ENCODE results near the gene NFKBIE.
"Not testable (repeated sequence)": the region's sequence is repeated elsewhere in the genome, so short reads cannot be mapped to it uniquely, and the experiment has no call there.

The NFKBIE gene

DNA sequence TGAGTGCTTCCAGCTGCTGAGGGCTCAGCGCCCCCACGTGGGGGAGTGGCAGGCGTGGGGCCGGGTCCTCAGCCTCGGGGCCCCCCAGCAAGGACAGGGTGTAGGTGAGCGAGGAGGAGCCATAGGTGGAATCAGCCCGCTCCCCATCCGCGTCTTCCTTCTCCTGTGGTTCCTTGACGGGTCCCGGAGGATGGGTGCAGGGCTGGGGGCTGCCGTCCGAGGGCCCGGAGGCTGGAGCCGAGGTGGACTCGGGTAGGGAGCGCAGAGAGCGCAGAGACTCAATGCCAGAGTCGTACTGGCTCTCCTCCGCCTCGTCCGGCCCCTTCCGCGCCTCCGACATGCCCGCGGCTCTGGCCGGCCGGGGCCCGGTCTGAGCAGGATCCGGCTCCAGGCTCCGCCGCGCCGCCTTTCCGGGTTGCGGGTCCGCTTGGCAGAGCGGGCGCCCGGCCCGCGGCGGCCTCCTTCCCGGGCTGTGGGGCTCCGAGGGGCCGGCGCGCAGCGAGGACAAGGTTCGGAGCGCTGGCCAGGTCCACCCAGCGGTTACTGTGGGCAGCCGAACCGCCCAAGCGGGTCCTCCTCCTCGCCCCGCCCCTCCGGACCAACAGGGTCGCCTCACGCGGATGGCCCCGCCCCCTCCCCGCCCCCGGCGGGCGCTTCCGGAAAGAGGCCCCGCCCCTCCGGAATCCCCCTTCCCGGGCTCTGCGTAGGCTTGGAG is at the start of gene NFKBIE:
TSS of gene NFKBIE (minus strand) at position 545 of the 715 bp plus-strand sequence. CDS start at position 340, 205 bp downstream.
- DNase-seq (ENCODE audit: insufficient read length, low spot score) (peak; percentile 93), FAIRE-seq (peak; percentile 46)

DNA sequence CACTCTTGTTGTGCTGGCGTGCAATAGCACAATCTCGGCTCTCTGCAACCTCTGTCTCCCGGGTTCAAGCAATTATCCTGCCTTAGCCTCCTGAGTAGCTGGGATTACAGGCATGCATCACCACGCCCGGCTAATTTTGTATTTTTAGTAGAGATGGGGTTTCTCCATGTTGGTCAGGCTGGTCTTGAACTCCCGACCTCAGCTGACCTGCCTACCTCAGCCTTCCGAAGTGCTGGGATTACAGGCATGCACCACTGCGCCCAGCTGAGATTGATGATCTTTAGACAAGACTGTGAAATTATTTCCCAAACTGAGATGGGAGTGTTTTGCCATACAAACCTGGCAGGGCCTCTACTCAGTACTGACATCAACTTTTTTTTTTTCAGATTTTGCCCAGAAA is 49.3 kb upstream of the NFKBIE start:
- not testable (repeated sequence) for FAIRE-seq; DNase-seq (ENCODE audit: insufficient read length, low spot score)

DNA sequence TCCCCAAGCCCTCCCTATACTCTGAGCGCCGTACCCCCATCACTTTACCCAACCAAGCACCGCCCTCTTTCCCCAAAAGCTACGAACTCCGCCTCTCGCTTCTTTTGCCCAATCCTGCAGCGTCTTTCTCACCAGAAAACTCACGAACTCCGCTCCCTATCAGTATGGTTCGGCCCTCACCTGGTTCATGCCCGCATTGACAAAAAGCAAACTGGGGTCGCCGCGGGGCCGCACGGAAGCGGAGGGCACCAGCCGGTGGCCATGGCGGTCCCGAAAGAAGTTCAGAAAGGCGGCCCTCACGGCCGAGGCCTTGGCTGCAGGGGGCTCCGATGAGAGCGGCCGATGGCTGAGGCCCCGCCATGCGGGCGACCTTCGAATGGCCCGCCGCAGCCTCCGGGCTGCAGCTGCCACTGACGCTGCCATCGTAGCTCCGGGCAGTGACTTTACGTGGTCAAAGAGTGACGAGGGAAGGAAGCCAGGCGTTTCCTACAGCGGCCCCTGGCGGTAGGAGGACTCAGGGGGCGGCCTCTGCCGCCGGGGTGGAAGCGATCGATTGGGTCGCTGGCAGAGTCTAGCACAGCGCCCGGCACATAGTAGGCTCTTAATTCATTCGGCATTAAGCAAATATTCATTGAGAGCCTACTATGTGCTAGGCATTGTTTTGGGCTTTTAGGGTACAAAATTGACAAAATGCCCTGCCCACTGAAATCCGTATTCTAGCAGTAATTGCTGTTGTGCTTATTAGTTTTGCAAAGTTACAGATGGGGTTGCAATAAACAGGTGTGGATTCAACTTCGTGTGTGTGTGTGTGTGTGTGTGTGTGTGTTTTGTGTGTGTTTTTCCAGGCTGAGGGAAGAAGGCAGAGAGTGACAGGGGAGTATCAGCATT is 47.8 kb upstream of the NFKBIE start, which contains the start of gene AARS2:
TSS of gene AARS2 (minus strand) at position 447 of the 888 bp plus-strand sequence. CDS start at position 423, 24 bp downstream.
- DNase-seq (ENCODE audit: insufficient read length, low spot score) (peak; percentile 87), FAIRE-seq (peak; percentile 86)

DNA sequence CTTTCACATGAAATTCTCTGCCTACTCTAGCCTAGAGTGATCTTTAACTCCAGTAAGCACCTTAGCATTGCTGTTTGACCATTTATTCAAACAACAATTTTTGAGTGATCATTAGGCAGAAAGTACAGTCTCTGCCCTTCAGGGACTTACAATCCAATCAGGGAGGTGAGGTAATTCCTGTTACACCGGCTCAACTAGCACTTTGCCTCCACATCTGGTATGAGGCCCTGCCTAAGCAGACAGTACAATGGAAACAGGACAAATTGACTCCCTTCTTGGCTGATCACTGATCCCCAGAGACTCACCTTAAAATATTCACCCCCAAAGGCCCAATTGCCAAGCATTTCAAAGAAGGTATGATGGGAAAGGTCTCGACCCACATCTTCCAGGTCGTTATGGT is 46.4 kb upstream of the NFKBIE start:
- FAIRE-seq (peak; percentile 20), DNase-seq (ENCODE audit: insufficient read length, low spot score) (no peak)

DNA sequence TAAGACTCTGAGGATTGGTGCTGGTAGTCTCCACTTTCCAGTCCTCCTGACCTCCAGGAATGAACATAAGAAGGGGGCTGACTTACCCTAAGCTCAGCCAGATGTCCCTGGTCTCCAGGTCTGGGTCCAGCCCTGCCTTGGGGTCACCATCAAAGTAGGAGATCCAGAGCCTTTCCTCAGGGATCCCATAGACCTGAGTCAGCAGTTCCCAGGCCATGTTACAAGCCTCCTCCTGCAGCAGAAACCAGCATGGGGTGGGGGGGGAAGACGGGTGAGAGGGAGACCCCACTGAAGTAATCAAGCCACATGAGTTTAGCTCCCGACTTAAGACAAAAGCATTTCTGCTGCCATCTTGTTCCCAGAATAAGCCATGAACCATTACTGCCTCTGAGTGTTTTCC is 46.0 kb upstream of the NFKBIE start:
- FAIRE-seq (no peak), DNase-seq (ENCODE audit: insufficient read length, low spot score) (no peak)

DNA sequence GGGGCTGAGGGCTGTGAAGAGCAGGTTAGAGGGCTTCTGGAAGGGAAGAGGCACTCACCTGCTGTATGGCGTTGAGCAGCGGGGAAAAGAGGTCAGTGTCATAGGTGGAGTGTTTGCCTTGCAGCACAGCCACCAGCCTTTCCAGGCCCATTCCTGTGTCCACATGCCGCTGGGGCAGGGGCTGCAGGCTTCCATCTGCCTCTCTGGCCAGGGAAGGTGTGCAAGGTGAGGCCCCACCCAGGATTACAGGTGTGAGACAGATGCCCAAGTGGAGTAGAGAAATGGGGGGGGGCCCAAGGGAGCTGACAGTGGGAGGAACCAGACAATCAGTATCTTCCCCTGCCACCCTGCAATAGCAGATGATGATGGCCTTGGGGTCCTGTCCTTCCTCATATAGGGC is 44.9 kb upstream of the NFKBIE start:
- FAIRE-seq (no peak), DNase-seq (ENCODE audit: insufficient read length, low spot score) (no peak)

DNA sequence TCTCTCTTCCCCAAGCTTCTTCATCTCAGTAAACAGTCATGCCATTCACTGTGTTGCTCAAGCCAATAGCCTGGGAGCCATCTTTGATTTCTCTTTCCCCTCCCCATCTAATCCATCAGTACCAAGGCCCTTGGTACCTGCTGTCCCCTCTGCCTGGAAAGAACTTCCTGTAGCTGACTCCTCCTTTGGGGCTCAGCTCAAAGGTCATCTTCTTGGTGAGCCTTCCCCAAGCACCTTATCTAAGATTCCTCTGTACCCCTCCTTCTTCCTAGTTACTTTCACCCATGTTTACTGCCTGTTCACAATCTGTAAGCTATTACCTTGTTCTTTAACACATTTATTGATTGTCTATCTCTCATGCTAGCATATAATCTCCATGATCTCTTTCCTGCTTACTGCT is 44.3 kb upstream of the NFKBIE start:
- FAIRE-seq: no peak

DNA sequence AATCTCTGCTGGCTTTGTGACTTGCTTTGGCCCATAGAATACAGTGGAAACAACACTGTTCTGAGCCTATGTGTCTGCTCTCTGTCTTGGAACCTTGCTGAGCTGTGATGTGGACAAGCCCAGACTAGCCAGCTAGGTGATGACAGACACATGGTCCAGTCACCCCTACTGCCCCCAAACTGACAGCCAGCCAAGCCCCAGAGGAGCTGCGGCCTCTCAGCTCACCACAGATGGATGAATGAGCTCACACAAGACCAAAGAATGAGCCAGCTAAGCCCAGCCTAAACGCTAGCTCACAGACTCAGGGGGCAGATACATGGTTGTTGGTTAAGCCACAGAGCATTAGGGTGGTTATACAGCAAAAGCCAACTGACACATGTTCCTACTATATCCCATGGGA is 43.7 kb upstream of the NFKBIE start:
- FAIRE-seq: peak; percentile 83
- DNase-seq (ENCODE audit: insufficient read length, low spot score): peak; percentile 27

More for the DNA sequence above, 44.3 kb upstream of the NFKBIE start:
- DNase-seq (ENCODE audit: insufficient read length, low spot score): no peak

GRCh38 chr6:44307217-44307616 is 41.9 kb upstream of the NFKBIE start:
- DNase-seq (ENCODE audit: insufficient read length, low spot score) (no peak), FAIRE-seq (no peak)

DNA sequence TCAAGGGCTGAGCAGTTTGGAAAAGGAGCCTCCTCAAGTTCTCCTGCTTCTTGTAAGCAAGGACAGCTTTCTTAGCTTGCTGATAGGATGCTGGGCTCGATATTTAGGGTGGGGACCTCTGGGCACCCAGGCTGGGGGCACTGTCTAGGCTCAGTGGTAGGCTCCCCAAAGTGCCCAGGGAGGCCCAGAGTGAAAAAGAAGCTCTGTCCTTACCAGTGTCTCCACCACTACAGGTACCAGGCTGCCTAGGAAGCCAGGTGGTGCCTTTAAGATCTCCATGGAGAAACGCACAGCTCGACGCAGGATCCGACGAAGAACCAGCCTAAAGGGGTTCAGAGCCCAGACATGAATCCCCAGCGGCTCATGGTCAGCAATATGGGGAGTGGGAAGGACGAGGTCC is 41.4 kb upstream of the NFKBIE start:
- FAIRE-seq: no peak
- DNase-seq (ENCODE audit: insufficient read length, low spot score): no peak

DNA sequence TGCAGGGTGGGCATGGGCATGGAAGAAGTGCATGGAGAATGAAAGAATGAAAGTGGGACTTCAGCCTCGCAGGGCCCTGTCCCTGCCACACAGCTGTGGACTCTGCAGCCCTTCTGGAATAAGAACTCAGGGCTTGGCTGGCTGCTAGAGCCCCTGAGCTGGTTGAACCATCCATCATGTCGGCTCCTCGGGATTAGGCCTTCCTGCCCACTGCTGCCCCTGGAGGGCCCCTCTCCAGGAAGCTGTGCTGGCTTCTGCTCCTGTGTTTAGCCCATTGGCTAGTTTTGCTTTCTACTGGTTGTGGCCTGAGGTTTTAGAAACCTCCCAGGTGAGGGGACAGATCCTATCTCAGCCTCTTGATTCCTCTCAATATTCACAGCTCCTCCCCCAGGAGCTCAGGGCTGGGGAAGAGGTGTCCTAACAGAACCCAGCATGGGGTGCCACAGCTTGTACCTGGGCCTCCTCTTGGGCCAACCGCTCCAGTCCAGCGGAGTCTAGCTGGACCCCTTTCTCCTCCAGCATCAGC is 39.9 kb upstream of the NFKBIE start:
- FAIRE-seq (no peak), DNase-seq (ENCODE audit: insufficient read length, low spot score) (no peak)

GRCh38 chr6:44304282-44305199 is 39.2 kb upstream of the NFKBIE start:
- FAIRE-seq: no peak
- peak; percentile 48 for DNase-seq (ENCODE audit: insufficient read length, low spot score)

- FAIRE-seq: no peak
- no peak for DNase-seq (ENCODE audit: insufficient read length, low spot score)
Measured at GRCh38 chr6:44303842-44304241, 38.5 kb upstream of the NFKBIE start.

- no peak for FAIRE-seq
- no peak for DNase-seq (ENCODE audit: insufficient read length, low spot score)
Measured at GRCh38 chr6:44302856-44303255, 37.5 kb upstream of the NFKBIE start.

DNA sequence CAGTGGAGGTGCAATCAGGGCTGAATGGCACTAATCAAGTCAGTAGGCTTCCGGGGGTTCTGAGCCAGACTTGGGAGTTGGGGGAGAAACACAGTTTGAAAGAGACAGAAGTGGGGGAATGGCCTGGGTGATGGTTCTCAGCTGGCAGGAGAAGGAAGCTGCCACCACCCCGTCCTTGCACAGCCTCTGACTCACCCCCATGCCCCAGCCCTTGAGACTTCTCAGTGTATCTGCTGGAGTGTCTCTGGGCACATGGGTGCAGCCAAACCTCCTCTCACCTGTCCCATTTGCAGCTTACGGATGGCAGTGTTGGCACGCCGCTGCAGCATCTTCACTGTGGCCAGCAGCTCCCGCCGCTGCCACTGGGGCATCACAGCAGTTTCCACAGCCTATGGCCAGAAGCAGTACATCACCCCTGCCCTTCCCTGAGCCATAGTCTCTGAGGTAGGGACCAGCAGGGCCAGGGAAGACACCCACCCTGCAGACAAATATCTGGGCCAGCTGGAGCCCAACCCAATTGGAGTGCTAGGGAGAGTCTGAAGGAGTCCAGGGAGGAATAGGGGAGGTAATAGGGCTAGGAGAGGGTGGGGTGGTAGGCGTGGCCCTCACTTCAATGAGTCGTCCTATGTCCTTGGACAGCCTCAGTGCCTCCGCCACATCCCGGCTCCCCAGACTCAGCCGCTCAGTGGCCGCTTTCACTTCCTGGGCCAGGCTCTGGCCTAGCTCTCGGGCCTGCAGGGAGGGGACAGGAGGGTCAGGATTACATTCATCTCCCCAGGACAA is 36.6 kb upstream of the NFKBIE start:
- FAIRE-seq: no peak
- no peak for DNase-seq (ENCODE audit: insufficient read length, low spot score)

DNA sequence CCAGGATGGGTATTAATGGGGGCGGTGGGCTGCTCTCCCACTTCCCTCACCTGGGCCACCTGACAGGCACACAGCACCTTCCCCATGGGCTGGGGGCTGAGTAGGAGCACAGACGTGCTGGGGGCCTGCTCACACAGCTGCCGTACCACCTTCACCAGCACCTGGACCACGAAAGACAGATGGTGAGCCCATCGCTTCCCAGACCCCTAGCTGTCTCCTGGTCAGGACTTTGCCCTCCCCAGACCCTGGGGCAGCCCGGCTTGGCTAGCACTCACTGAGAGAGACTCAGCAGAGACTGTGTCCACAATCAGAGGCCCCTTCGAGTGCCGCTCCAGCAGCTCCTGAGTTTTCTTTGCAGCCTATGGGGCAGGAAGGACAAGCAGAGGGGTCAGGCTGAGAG is 35.8 kb upstream of the NFKBIE start:
- no peak for FAIRE-seq
- no peak for DNase-seq (ENCODE audit: insufficient read length, low spot score)

- FAIRE-seq (no peak), DNase-seq (ENCODE audit: insufficient read length, low spot score) (no peak)
Measured at GRCh38 chr6:44300292-44300823, 35.0 kb upstream of the NFKBIE start.

DNA sequence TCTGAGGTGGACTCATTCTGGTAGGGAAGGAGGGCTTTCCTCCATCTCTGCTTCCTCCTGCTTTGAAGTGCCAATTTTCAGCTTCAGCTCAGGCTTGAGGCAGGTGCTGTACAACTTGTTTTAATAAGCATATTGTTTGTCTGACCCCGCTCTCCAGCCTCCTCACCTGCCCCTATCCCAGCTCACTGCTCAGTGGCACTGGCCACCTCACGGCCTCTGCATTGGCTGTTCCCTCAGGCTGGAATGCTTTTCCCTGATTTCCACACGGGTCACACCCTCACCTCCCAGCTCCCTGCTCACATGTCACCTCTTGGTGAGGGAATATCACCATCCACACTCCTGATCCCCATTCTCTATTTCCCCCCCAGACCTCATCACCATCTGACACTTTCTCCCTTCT is 33.5 kb upstream of the NFKBIE start:
- no peak for FAIRE-seq
- DNase-seq (ENCODE audit: insufficient read length, low spot score): no peak

DNA sequence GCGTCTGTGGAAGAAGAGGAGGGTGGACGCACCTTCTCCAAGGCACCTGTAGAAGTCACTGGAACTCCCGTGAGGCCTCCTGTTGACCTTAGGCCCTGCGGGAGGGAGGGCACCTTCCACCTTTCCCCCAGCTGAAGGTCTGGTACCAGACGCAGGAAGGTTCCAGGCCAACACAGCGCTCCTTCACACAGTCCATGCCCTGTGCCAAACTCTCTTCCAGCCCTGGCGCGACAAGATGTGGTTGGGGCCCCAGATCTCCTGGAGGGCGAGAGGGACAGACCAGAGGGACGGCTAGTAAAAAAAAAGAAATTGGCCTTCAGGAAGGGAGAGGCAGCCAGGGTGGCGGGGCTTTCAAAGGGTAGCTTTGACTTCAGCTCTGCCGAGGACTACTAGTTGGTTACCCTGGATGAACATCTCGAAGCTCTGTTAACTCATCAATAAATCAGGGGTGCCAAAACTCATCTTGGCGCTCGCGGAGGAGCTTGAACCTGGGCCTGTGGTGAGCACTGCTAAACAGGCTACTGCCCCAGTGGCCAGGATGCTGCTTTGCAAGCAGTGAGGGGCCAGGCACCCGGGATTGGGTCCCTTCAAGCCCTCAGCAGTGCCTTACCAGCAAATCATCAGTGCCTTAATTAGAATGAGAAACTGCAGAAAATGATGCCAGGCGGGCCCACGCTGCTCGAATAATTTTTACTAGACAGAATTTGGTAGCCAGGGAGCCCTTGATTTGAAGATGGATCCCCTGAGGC is 32.9 kb upstream of the NFKBIE start:
- DNase-seq (ENCODE audit: insufficient read length, low spot score) (no peak), FAIRE-seq (peak; percentile 9)
